PC-9 (cell line): Measurements from ENCODE around the gene VGLL4.

Experiments
- EZH2 ChIP-seq: fragments of 200-600 bp; sonication (generic); IDR thresholded peaks from 2 replicates; pipeline ENCODE4 v1.8.0; 2017; ENCODE audit warnings: antibody characterized with exemption, low read depth
- TF ChIP-seq, protein P1 (sequence below): fragments of 200-600 bp; sonication (generic); conservative IDR thresholded peaks from 2 replicates; pipeline ENCODE4 v1.6.1; 2017; ENCODE audit warnings: mixed run types, antibody characterized with exemption, mild to moderate bottlenecking, moderate library complexity

DNA sequence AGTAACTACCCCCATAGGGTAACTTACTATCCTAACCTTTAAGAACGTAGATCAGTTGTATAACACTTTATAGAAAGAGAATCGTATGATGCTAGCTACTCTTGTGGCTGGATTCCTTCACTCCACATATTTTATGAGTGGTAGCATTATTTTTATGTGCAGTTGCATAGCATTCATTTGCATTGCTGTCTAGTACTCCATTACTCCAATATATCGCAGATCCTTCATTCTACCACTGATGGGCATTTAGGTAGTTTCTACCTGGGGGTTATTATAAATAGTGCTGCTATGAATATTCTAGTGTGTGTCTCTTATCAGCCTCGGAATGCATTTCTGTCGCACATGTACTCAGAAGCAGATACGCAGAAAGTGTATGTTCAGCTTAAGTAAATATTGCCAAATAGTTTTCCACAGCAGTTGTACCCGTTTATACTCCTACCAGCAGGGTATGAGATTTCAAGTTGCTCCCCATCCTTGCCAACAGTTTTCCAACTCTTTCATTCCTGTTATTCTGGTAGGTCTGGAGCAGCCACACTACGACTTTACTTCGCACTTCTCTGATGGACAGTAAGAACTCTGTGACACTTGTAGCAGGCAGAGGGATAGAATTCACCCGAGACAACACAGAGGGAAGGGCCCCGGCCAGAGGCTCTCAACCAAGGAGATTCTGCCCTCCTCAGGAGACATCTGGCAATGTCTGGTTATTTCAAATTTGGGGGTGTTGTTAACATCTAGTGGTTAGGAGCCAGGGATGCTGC is 9.8 kb upstream of the VGLL4 start:
- TF ChIP-seq, protein P1, sequence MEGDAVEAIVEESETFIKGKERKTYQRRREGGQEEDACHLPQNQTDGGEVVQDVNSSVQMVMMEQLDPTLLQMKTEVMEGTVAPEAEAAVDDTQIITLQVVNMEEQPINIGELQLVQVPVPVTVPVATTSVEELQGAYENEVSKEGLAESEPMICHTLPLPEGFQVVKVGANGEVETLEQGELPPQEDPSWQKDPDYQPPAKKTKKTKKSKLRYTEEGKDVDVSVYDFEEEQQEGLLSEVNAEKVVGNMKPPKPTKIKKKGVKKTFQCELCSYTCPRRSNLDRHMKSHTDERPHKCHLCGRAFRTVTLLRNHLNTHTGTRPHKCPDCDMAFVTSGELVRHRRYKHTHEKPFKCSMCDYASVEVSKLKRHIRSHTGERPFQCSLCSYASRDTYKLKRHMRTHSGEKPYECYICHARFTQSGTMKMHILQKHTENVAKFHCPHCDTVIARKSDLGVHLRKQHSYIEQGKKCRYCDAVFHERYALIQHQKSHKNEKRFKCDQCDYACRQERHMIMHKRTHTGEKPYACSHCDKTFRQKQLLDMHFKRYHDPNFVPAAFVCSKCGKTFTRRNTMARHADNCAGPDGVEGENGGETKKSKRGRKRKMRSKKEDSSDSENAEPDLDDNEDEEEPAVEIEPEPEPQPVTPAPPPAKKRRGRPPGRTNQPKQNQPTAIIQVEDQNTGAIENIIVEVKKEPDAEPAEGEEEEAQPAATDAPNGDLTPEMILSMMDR, result no peak
- TF ChIP-seq EZH2, result no peak
